Mammary epithelial cell (primary cell): ENCODE data around the gene OVCA2.

ENCODE experiments used
- CTCF ChIP-seq, 2 donors: IDR thresholded peaks in 1 of 2; conservative IDR thresholded peaks in 1 of 2; 2 replicates each; pipeline ENCODE4 v1.5.1; 2011 to 2012; ENCODE audit warnings: inconsistent platforms in 2 of 2, low read length in 2 of 2, mild to moderate bottlenecking in 2 of 2, control low read depth in 1 of 2, low read depth in 1 of 2; ENCODE audit not compliant: insufficient read depth in 1 of 2; ENCODE audit errors: extremely low read depth in 1 of 2
- EZH2 ChIP-seq: IDR thresholded peaks from 2 replicates; pipeline ENCODE4 v1.6.1; 2012; ENCODE audit warnings: low read length, inconsistent platforms, borderline replicate concordance

- peak; percentile 12 to 51 for TF ChIP-seq CTCF (conservative IDR thresholded peaks at IDR 0.05 in 1 of 2, IDR thresholded peaks at IDR 0.05 in 1 of 2; ENCODE audit: extremely low read depth in 1 of 2, insufficient read depth in 1 of 2, low read depth in 1 of 2, low read length in 2 of 2)
- TF ChIP-seq EZH2, result no peak
Measured at GRCh38 chr17:2041561-2042389, at the start of gene OVCA2.
